ENCODE measurements around the gene DYSF. TPM values are rescaled to one million over a fixed set of nuclear protein-coding genes. Genes with fewer than 3 reads are reported as not detected.
A peak's percentile ranks its signal among the peaks of the same experiment; 100 is the strongest.

The DYSF gene
- polyA plus RNA-seq, 3 donors from 2014 or later, result 3.4 to 5.0 (median 4.2) TPM

GRCh38 chr2:71619230-71619741 lies 165.9 kb downstream of the DYSF start:
- Mint-ChIP-seq H3K4me1 (no peaks in the 10 kb centered on the region), H3K4me3 (no peak overlapping the region), H3K36me3 (peaks cover 0 to 4% (median 0%) of the 10 kb centered on the region in 3 donors), H3K27me3 (ENCODE audit: low read depth in 3 of 3) (peaks cover 0 to 6% (median 1%) of the 10 kb centered on the region in 3 donors), H3K9me3 (no peaks in the 10 kb centered on the region), H3K27ac (no peak overlapping the region)
- no peak for DNase-seq

GRCh38 chr2:71620116-71620515 lies 166.8 kb downstream of the DYSF start:
- peaks cover 0 to 6% (median 1%) of the 10 kb centered on the region in 3 donors for H3K27me3 Mint-ChIP-seq (ENCODE audit: low read depth in 3 of 3)
- no peak overlapping the region for H3K4me3 Mint-ChIP-seq

GRCh38 chr2:71620851-71621251 lies 167.5 kb downstream of the DYSF start:
- Mint-ChIP-seq H3K36me3 (no peaks in the 10 kb centered on the region), H3K27ac (no peak overlapping the region), H3K9me3 (no peaks in the 10 kb centered on the region), H3K4me1 (no peaks in the 10 kb centered on the region), H3K4me3 (no peak overlapping the region), H3K27me3 (ENCODE audit: low read depth in 3 of 3) (peaks cover 0 to 4% (median 1%) of the 10 kb centered on the region in 3 donors)
- DNase-seq, result no peak

More at GRCh38 chr2:71620116-71620515, 166.8 kb downstream of the DYSF start:
- H3K9me3 Mint-ChIP-seq, result no peaks in the 10 kb centered on the region
- H3K36me3 Mint-ChIP-seq, result no peaks in the 10 kb centered on the region
- peak overlapping the region in 2 of 6 donors; percentile 17 to 54 for H3K27ac Mint-ChIP-seq
- no peaks in the 10 kb centered on the region for H3K4me1 Mint-ChIP-seq
- DNase-seq, result no peak

- DNase-seq, result no peak
- Mint-ChIP-seq H3K4me3 (no peak overlapping the region), H3K9me3 (peaks cover 0 to 3% (median 0%) of the 10 kb centered on the region in 6 donors), H3K27me3 (ENCODE audit: low read depth in 3 of 3) (peaks cover 0 to 6% (median 4%) of the 10 kb centered on the region in 3 donors), H3K27ac (no peak overlapping the region), H3K36me3 (no peaks in the 10 kb centered on the region), H3K4me1 (no peaks in the 10 kb centered on the region)
These were observed 175.9 kb downstream of the DYSF start for GRCh38 chr2:71629273-71629672.

- no peak for DNase-seq
- peaks cover 0 to 3% (median 0%) of the 10 kb centered on the region in 6 donors for H3K9me3 Mint-ChIP-seq
- peak overlapping the region in 1 of 5 donors; percentile 5 for H3K4me3 Mint-ChIP-seq
- H3K27ac Mint-ChIP-seq, result no peak overlapping the region
- H3K27me3 Mint-ChIP-seq (ENCODE audit: low read depth in 3 of 3), result peaks cover 0 to 6% (median 4%) of the 10 kb centered on the region in 3 donors
- no peaks in the 10 kb centered on the region for H3K36me3 Mint-ChIP-seq
- H3K4me1 Mint-ChIP-seq, result no peaks in the 10 kb centered on the region
These were observed 176.6 kb downstream of the DYSF start for GRCh38 chr2:71629771-71630453.

- Mint-ChIP-seq H3K4me1 (no peaks in the 10 kb centered on the region), H3K27ac (no peak overlapping the region), H3K27me3 (ENCODE audit: low read depth in 3 of 3) (peaks cover 0 to 6% (median 4%) of the 10 kb centered on the region in 3 donors), H3K9me3 (peaks cover 0 to 3% (median 0%) of the 10 kb centered on the region in 6 donors), H3K4me3 (no peak overlapping the region), H3K36me3 (no peaks in the 10 kb centered on the region)
- no peak for DNase-seq
These were observed 177.3 kb downstream of the DYSF start for GRCh38 chr2:71630454-71631328.

GRCh38 chr2:71631411-71631931 lies 178.1 kb downstream of the DYSF start:
- H3K4me1 Mint-ChIP-seq, result no peaks in the 10 kb centered on the region
- no peak for DNase-seq
- H3K27me3 Mint-ChIP-seq (ENCODE audit: low read depth in 3 of 3), result peaks cover 0 to 6% (median 1%) of the 10 kb centered on the region in 3 donors
- no peak overlapping the region for H3K27ac Mint-ChIP-seq
- no peak overlapping the region for H3K4me3 Mint-ChIP-seq
- no peaks in the 10 kb centered on the region for H3K36me3 Mint-ChIP-seq
- H3K9me3 Mint-ChIP-seq, result peaks cover 0 to 3% (median 0%) of the 10 kb centered on the region in 6 donors

- Mint-ChIP-seq H3K9me3 (peaks cover 0 to 3% (median 0%) of the 10 kb centered on the region in 6 donors), H3K36me3 (no peaks in the 10 kb centered on the region), H3K27me3 (ENCODE audit: low read depth in 3 of 3) (peaks cover 0 to 6% (median 1%) of the 10 kb centered on the region in 3 donors)
These were observed 179.7 kb downstream of the DYSF start for GRCh38 chr2:71633086-71633485.

GRCh38 chr2:71634567-71634966 lies 181.2 kb downstream of the DYSF start:
- H3K36me3 Mint-ChIP-seq, result no peaks in the 10 kb centered on the region
- H3K9me3 Mint-ChIP-seq, result peaks cover 0 to 3% (median 0%) of the 10 kb centered on the region in 6 donors
- no peak overlapping the region for H3K27ac Mint-ChIP-seq
- no peak overlapping the region for H3K4me3 Mint-ChIP-seq
- H3K4me1 Mint-ChIP-seq, result no peaks in the 10 kb centered on the region
- no peak for DNase-seq
- peaks cover 0 to 5% (median 0%) of the 10 kb centered on the region in 3 donors for H3K27me3 Mint-ChIP-seq (ENCODE audit: low read depth in 3 of 3)

More at GRCh38 chr2:71633086-71633485, 179.7 kb downstream of the DYSF start:
- H3K4me3 Mint-ChIP-seq, result no peak overlapping the region
- H3K27ac Mint-ChIP-seq, result no peak overlapping the region
- no peaks in the 10 kb centered on the region for H3K4me1 Mint-ChIP-seq
- DNase-seq, result no peak

- H3K4me1 Mint-ChIP-seq, result no peaks in the 10 kb centered on the region
- H3K27ac Mint-ChIP-seq, result no peak overlapping the region
- H3K36me3 Mint-ChIP-seq, result no peaks in the 10 kb centered on the region
- no peaks in the 10 kb centered on the region for H3K9me3 Mint-ChIP-seq
- DNase-seq, result no peak
- no peaks in the 10 kb centered on the region for H3K27me3 Mint-ChIP-seq (ENCODE audit: low read depth in 3 of 3)
- no peak overlapping the region for H3K4me3 Mint-ChIP-seq
These were observed 182.4 kb downstream of the DYSF start for GRCh38 chr2:71635798-71636197.

GRCh38 chr2:71637168-71637567 lies 183.8 kb downstream of the DYSF start:
- Mint-ChIP-seq H3K36me3 (no peaks in the 10 kb centered on the region), H3K4me3 (no peak overlapping the region), H3K4me1 (no peaks in the 10 kb centered on the region), H3K27me3 (ENCODE audit: low read depth in 3 of 3) (peaks cover 0 to 2% (median 0%) of the 10 kb centered on the region in 3 donors), H3K27ac (no peak overlapping the region), H3K9me3 (no peaks in the 10 kb centered on the region)
- DNase-seq, result no peak

GRCh38 chr2:71637736-71638135 lies 184.4 kb downstream of the DYSF start:
- no peaks in the 10 kb centered on the region for H3K36me3 Mint-ChIP-seq
- no peaks in the 10 kb centered on the region for H3K4me1 Mint-ChIP-seq
- DNase-seq, result no peak
- no peak overlapping the region for H3K4me3 Mint-ChIP-seq
- H3K27ac Mint-ChIP-seq, result no peak overlapping the region
- H3K9me3 Mint-ChIP-seq, result no peaks in the 10 kb centered on the region
- H3K27me3 Mint-ChIP-seq (ENCODE audit: low read depth in 3 of 3), result peaks cover 0 to 3% (median under 1%) of the 10 kb centered on the region in 3 donors

GRCh38 chr2:71639735-71640134 lies 186.4 kb downstream of the DYSF start:
- Mint-ChIP-seq H3K27ac (no peak overlapping the region), H3K4me3 (no peak overlapping the region), H3K9me3 (no peaks in the 10 kb centered on the region), H3K27me3 (ENCODE audit: low read depth in 3 of 3) (peaks cover 0 to 3% (median 3%) of the 10 kb centered on the region in 3 donors), H3K4me1 (no peaks in the 10 kb centered on the region), H3K36me3 (no peaks in the 10 kb centered on the region)
- no peak for DNase-seq

- Mint-ChIP-seq H3K36me3 (no peaks in the 10 kb centered on the region), H3K27me3 (ENCODE audit: low read depth in 3 of 3) (peaks cover 0 to 3% (median 3%) of the 10 kb centered on the region in 3 donors), H3K27ac (no peak overlapping the region), H3K4me3 (no peak overlapping the region), H3K9me3 (no peaks in the 10 kb centered on the region), H3K4me1 (no peaks in the 10 kb centered on the region)
- DNase-seq, result no peak
These were observed 187.1 kb downstream of the DYSF start for GRCh38 chr2:71640489-71640888.
